ENCODE measurements around the gene ZBTB32. TPM values are rescaled to one million over a fixed set of nuclear protein-coding genes. Genes with fewer than 3 reads are reported as not detected.

Gene ZBTB32
- total RNA-seq, 1 experiment from 2014 or later = not detected

- H3K4me3 ChIP-seq (ENCODE audit: low read depth in 2 of 2, low read length in 2 of 2) = no peak overlapping the region
- DNase-seq (ENCODE audit: low read depth, low spot score) = no peak
- ChIA-PET CTCF (no interaction called here), POLR2A (no interaction called here)
- peaks cover 7% of the 10 kb centered on the region for H3K4me1 ChIP-seq (ENCODE audit: control insufficient read depth, insufficient read depth, low read length)
- BruUV-seq (replicated peaks) = no TSS peak
- H3K36me3 ChIP-seq (ENCODE audit: control insufficient read depth, insufficient read depth, low read length) = peaks cover 26% of the 10 kb centered on the region; the same call in 1 of the 2 replicates
- in situ Hi-C loops (cut with HindIII; ENCODE audit: low pct_unique_long_range_greater_than_20kb, low sequenced_read_pairs) (no loop called here), intact Hi-C loops (cut with micrococcal nuclease; ENCODE audit: unreplicated experiment) (no loop called here)
- no peaks in the 10 kb centered on the region for H3K9me3 ChIP-seq (ENCODE audit: control insufficient read depth, insufficient read depth, low read depth, low read length)
- H3K27ac ChIP-seq (ENCODE audit: low read length) = no peak overlapping the region
- ATAC-seq = no peak
- TF ChIP-seq CTCF (IDR thresholded peaks at IDR 0.05) (no peak), POLR2AphosphoS5 (IDR thresholded peaks at IDR 0.05; ENCODE audit: low read depth, low read length) (no peak), REST (IDR thresholded peaks at IDR 0.05; ENCODE audit: insufficient read depth in 1 of 2, low read depth in 2 of 2, low read length in 1 of 2) (no peak), SIN3A (IDR thresholded peaks at IDR 0.05; ENCODE audit: borderline replicate concordance, insufficient read depth, low read depth, low read length) (no peak), TCF7L2 (IDR thresholded peaks at IDR 0.05; ENCODE audit: low read depth, low read length) (no peak)
- no peaks in the 10 kb centered on the region for H3K27me3 ChIP-seq (ENCODE audit: control insufficient read depth, insufficient read depth, low read length)
These were observed 17.0 kb downstream of the ZBTB32 start for GRCh38 chr19:35721374-35721773.

- ChIA-PET CTCF (no interaction called here), POLR2A (no interaction called here)
- Histone ChIP-seq H3K4me3 (ENCODE audit: low read depth in 2 of 2, low read length in 2 of 2) (no peak overlapping the region), H3K27me3 (ENCODE audit: control insufficient read depth, insufficient read depth, low read length) (no peaks in the 10 kb centered on the region), H3K4me1 (ENCODE audit: control insufficient read depth, insufficient read depth, low read length) (peaks cover 7% of the 10 kb centered on the region), H3K9me3 (ENCODE audit: control insufficient read depth, insufficient read depth, low read depth, low read length) (no peaks in the 10 kb centered on the region), H3K36me3 (ENCODE audit: control insufficient read depth, insufficient read depth, low read length) (peaks cover 26% of the 10 kb centered on the region; the same call in 1 of the 2 replicates), H3K27ac (ENCODE audit: low read length) (no peak overlapping the region)
- in situ Hi-C loops (cut with HindIII; ENCODE audit: low pct_unique_long_range_greater_than_20kb, low sequenced_read_pairs) (no loop called here), intact Hi-C loops (cut with micrococcal nuclease; ENCODE audit: unreplicated experiment) (no loop called here)
- DNase-seq (ENCODE audit: low read depth, low spot score) = no peak
- ATAC-seq = no peak
- TF ChIP-seq SIN3A (IDR thresholded peaks at IDR 0.05; ENCODE audit: borderline replicate concordance, insufficient read depth, low read depth, low read length) (no peak), REST (IDR thresholded peaks at IDR 0.05; ENCODE audit: insufficient read depth in 1 of 2, low read depth in 2 of 2, low read length in 1 of 2) (no peak), TCF7L2 (IDR thresholded peaks at IDR 0.05; ENCODE audit: low read depth, low read length) (no peak), POLR2AphosphoS5 (IDR thresholded peaks at IDR 0.05; ENCODE audit: low read depth, low read length) (no peak), CTCF (IDR thresholded peaks at IDR 0.05) (no peak)
- BruUV-seq (replicated peaks) = no TSS peak
These were observed 18.1 kb downstream of the ZBTB32 start for GRCh38 chr19:35722461-35722860.
